HUES64 (cell line): ENCODE data around the gene SFTPA1.
"Not testable (repeated sequence)": the region's sequence is repeated elsewhere in the genome, so short reads cannot be mapped to it uniquely, and the experiment has no call there.

Experiments
- H3K27ac ChIP-seq: 2 replicates; pipeline ENCODE4 v1.7.0; 2013; ENCODE audit warnings: low read depth, low read length, inconsistent platforms
- H3K27me3 ChIP-seq: 2 replicates; pipeline ENCODE4 v1.6.1; 2013; ENCODE audit warnings: mild to moderate bottlenecking, low read length; ENCODE audit not compliant: insufficient read depth
- H3K36me3 ChIP-seq: 2 replicates; pipeline ENCODE4 v1.6.1; 2013; ENCODE audit warnings: mild to moderate bottlenecking, low read length; ENCODE audit not compliant: insufficient read depth
- H3K4me1 ChIP-seq: 2 replicates; pipeline ENCODE4 v1.6.1; 2013; ENCODE audit warnings: mild to moderate bottlenecking, low read length, moderate library complexity; ENCODE audit not compliant: insufficient read depth
- H3K4me3 ChIP-seq: 2 replicates; pipeline ENCODE4 v1.5.1; 2013; ENCODE audit warnings: mild to moderate bottlenecking, low read length, moderate library complexity
- H3K9ac ChIP-seq: 2 replicates; pipeline ENCODE4 v1.6.1; 2013; ENCODE audit warnings: mild to moderate bottlenecking, low read depth, low read length
- H3K9me3 ChIP-seq: 2 replicates; pipeline ENCODE4 v1.6.1; 2013; ENCODE audit warnings: low read depth, low read length; ENCODE audit not compliant: insufficient read depth
- WGBS: fragments of 150-250, 120-280 bp; methylation state at CpG from one replicate; pipeline ENCODE4 v1.1.7; 2013; ENCODE audit warnings: missing lambda C conversion rate; 5-methylcytosine and 5-hydroxymethylcytosine counted together

The SFTPA1 gene

DNA sequence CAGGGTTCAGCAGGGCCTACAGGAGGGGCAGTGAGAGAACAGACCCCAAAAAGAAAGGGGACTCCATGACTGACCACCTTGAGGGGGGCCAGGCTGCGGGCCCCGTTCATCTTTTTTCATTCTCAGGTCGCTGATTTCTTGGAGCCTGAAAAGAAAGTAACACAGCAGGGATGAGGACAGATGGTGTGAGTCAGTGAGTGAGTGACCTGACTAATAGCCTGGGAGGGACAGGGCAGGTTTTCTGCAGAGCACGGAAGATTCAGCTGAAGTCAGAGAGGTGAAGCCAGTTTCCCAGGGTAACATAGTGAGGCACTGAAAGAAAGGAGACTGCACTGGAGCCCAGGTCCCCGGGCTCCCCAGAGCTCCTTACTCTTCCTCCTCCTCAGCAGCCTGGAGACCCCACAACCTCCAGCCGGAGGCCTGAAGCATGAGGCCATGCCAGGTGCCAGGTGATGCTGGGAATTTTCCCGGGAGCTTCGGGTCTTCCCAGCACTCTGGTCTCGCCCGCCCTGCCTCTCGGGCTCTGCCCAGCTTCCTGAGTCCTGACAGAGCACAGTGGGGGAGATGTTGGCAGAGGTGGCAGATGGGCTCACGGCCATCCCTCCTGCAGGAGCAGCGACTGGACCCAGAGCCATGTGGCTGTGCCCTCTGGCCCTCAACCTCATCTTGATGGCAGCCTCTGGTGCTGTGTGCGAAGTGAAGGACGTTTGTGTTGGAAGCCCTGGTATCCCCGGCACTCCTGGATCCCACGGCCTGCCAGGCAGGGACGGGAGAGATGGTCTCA, 646 bp downstream of the SFTPA1 start:
- not testable (repeated sequence) for H3K9me3 ChIP-seq, H3K36me3 ChIP-seq, H3K4me3 ChIP-seq, H3K27ac ChIP-seq, H3K9ac ChIP-seq, H3K4me1 ChIP-seq, H3K27me3 ChIP-seq
- WGBS: 85% methylated on average over 15 of the region's 18 CpGs

- Histone ChIP-seq H3K9me3 (no peaks in the 10 kb centered on the region), H3K9ac (no peak overlapping the region), H3K27ac (no peak overlapping the region), H3K27me3 (no peaks in the 10 kb centered on the region), H3K4me1 (no peaks in the 10 kb centered on the region), H3K4me3 (no peak overlapping the region), H3K36me3 (no peaks in the 10 kb centered on the region)
- whole genome bisulfite sequencing: 90% methylated on average over 2 of the region's 3 CpGs
Measured at GRCh38 chr10:79615577-79615976, 4.8 kb downstream of the SFTPA1 start.

DNA sequence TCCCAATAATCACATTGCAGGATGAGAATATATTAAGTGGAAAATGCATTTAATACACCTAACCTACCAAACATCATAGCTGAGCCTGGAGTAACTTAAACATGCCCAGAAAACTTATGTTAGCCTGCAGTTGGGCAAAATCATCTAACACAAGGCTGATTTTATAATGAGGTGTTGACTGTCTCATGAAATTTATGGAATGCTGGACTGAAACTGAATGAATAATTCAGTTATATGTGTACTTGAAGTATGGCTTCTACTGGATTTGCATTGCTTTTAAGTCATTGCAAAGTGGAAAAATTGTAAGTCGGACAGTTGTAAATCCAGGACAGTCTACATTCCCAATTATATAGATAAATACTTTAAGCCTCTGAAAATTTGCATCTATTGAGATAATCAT, 5.4 kb downstream of the SFTPA1 start:
- H3K4me3 ChIP-seq: no peak overlapping the region
- H3K9ac ChIP-seq: no peak overlapping the region
- no peaks in the 10 kb centered on the region for H3K36me3 ChIP-seq
- no peaks in the 10 kb centered on the region for H3K9me3 ChIP-seq
- no CpG with 5 or more reads among the region's 1 CpG for WGBS
- H3K27ac ChIP-seq: no peak overlapping the region
- no peaks in the 10 kb centered on the region for H3K27me3 ChIP-seq
- no peaks in the 10 kb centered on the region for H3K4me1 ChIP-seq

GRCh38 chr10:79623663-79624062, 12.9 kb downstream of the SFTPA1 start:
- H3K9ac ChIP-seq, H3K27me3 ChIP-seq, H3K4me3 ChIP-seq, H3K4me1 ChIP-seq, H3K27ac ChIP-seq, H3K36me3 ChIP-seq, H3K9me3 ChIP-seq: not testable (repeated sequence)

GRCh38 chr10:79627075-79627474, 16.3 kb downstream of the SFTPA1 start:
- H3K4me3 ChIP-seq: no peak overlapping the region
- no peaks in the 10 kb centered on the region for H3K27me3 ChIP-seq
- H3K9me3 ChIP-seq: no peaks in the 10 kb centered on the region
- H3K9ac ChIP-seq: no peak overlapping the region
- no peaks in the 10 kb centered on the region for H3K4me1 ChIP-seq
- no peak overlapping the region for H3K27ac ChIP-seq
- H3K36me3 ChIP-seq: no peaks in the 10 kb centered on the region
- 85% methylated on average over 1 of the region's 2 CpGs for WGBS

GRCh38 chr10:79628083-79628482, 17.3 kb downstream of the SFTPA1 start:
- 92% methylated on average over 4 of the region's 4 CpGs for WGBS
- Histone ChIP-seq H3K36me3 (no peaks in the 10 kb centered on the region), H3K4me1 (no peaks in the 10 kb centered on the region), H3K9ac (no peak overlapping the region), H3K9me3 (no peaks in the 10 kb centered on the region), H3K27me3 (no peaks in the 10 kb centered on the region), H3K27ac (no peak overlapping the region), H3K4me3 (no peak overlapping the region)

DNA sequence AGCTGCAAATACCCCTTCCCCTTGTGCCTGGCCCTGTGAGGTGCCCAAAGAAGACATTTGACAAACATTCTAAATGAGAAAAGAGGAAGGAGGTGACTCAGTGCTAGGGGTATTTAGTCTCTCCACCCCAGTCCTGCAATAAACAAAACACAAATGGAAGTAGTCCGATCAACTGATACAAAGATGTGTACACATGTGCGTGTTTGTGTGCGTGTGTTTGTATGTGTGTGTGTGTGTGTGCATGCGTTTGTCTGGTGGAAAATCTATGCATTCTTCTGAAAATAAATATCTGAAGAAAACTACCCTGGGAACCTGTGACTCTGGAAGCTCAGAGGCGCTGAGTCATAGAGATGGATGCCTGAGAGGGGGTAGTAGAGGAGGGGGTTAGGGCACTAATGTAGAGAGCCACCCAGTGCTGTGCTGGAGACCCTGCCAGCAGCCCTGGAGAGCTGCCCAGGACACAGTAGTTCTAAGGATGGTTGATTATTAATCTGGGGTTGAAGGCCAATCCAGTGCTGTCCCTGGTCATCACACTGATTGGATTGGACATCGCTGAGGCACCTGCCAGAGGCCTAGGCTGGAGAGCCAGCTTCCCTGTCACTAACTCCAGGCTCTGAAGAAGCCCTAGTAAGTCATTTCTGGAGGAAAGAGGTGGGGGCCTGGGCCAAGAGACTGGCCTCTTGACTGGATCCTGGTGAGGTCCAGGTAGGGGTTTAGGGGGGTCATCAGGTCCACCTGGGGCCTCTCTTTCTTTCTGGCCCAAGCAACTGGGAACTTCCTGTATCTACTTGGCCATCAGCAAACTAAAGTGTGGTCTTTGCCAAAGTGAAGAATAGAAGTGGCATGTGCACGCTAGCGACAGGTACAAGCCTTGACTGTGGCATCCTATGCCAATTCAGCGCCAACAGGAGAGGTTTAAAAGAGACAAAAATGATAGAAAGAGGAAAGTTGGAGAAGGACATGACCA, 18.5 kb downstream of the SFTPA1 start:
- WGBS: 94% methylated on average over 9 of the region's 9 CpGs
- Histone ChIP-seq H3K9ac (no peak overlapping the region), H3K36me3 (no peaks in the 10 kb centered on the region)

GRCh38 chr10:79629955-79630327, 19.2 kb downstream of the SFTPA1 start:
- Histone ChIP-seq H3K4me1 (no peaks in the 10 kb centered on the region), H3K36me3 (no peaks in the 10 kb centered on the region), H3K9ac (no peak overlapping the region), H3K9me3 (no peaks in the 10 kb centered on the region), H3K4me3 (no peak overlapping the region), H3K27me3 (no peaks in the 10 kb centered on the region), H3K27ac (no peak overlapping the region)
- WGBS: 92% methylated on average over 5 of the region's 5 CpGs

More for the DNA sequence above, 18.5 kb downstream of the SFTPA1 start:
- Histone ChIP-seq H3K4me1 (no peaks in the 10 kb centered on the region), H3K27me3 (no peaks in the 10 kb centered on the region), H3K4me3 (no peak overlapping the region), H3K9me3 (no peaks in the 10 kb centered on the region), H3K27ac (no peak overlapping the region)

GRCh38 chr10:79636654-79637199, 26.0 kb downstream of the SFTPA1 start:
- 93% methylated on average over 1 of the region's 2 CpGs for WGBS

DNA sequence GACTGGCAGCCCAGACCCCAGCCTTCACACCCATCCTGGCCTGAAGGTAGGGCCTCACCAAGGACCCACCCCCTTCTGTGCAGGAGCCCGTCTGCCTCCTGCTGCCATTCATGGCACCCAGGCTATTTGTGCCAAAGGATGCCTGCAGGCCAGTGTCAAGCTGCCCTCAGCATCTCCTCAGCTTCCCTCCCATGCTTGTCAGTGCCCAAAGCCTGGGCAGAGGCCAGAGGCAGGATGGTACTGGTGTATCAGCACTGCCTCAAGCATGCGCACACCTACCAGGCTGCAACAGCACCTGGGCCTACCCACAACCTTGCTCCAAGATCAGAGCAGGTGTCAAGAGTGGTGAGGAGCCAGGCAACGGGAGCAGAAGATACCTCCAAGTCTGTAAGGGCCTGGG, 27.6 kb downstream of the SFTPA1 start:
- H3K4me1 ChIP-seq: no peaks in the 10 kb centered on the region
- H3K27me3 ChIP-seq: no peaks in the 10 kb centered on the region
- no peaks in the 10 kb centered on the region for H3K36me3 ChIP-seq
- no peak overlapping the region for H3K4me3 ChIP-seq
- no peak overlapping the region for H3K27ac ChIP-seq
- no peaks in the 10 kb centered on the region for H3K9me3 ChIP-seq
- H3K9ac ChIP-seq: no peak overlapping the region
- 89% methylated on average over 3 of the region's 3 CpGs for WGBS

More at GRCh38 chr10:79636654-79637199, 26.0 kb downstream of the SFTPA1 start:
- not testable (repeated sequence) for H3K9me3 ChIP-seq, H3K9ac ChIP-seq, H3K27ac ChIP-seq, H3K4me3 ChIP-seq, H3K36me3 ChIP-seq, H3K4me1 ChIP-seq, H3K27me3 ChIP-seq

DNA sequence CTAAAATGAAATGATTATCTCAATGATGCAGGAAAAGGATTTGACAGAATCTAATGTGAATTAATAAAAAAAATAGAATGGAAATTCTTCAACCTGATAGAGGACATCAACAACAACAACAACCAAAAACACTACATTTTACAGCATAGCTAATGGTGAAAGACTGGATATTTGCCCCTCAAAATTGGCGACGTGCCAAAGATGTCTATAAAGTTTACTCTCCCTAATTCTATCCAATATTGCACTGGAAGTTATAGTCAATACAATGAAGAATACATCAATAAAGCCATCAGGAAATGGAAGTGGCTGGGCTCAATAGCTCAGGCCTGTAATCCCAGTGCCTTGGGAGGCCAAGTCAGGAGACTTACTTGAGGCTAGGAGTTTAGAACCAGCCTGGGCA, 42.0 kb downstream of the SFTPA1 start:
- not testable (repeated sequence) for H3K4me3 ChIP-seq, H3K27me3 ChIP-seq, H3K9me3 ChIP-seq, H3K36me3 ChIP-seq, H3K9ac ChIP-seq, H3K4me1 ChIP-seq, H3K27ac ChIP-seq
- no CpG with 5 or more reads among the region's 2 CpGs for WGBS
